DOHH2 (cell line): Measurements from ENCODE around the gene GDPGP1.

Source experiments
- CTCF ChIP-seq: fragments of 200-600 bp; sonication (generic); IDR thresholded peaks from one replicate; pipeline ENCODE4 v1.5.1; 2014; ENCODE audit warnings: antibody characterized with exemption, mild to moderate bottlenecking, low read depth, low read length; ENCODE audit not compliant: poor library complexity, severe bottlenecking
- EZH2phosphoT487 ChIP-seq: fragments of 200-600 bp; sonication (generic); IDR thresholded peaks from 2 replicates; pipeline ENCODE4 v1.6.1; 2017; ENCODE audit warnings: borderline replicate concordance, mild to moderate bottlenecking, antibody characterized with exemption, low read length, moderate library complexity, mixed read lengths

- no peak for TF ChIP-seq CTCF
- TF ChIP-seq EZH2phosphoT487 = no peak
Measured at GRCh38 chr15:90222547-90222946, 11.5 kb upstream of the GDPGP1 start.
